Lower leg skin (tissue), 4 donors: Measurements from ENCODE around the gene ACSM6. TPM values are rescaled to one million over a fixed set of nuclear protein-coding genes. Genes with fewer than 3 reads are reported as not detected.

Experiments
- DNase-seq, 2 donors: peaks; one replicate each; pipeline ENCODE4 v3.0.0-alpha.2; 2019; ENCODE audit warnings: low spot score in 2 of 2
- H3K4me3 ChIP-seq: fragments of 200-600 bp; sonication (generic); 2 replicates; pipeline ENCODE4 v1.5.1; 2017; ENCODE audit warnings: mild to moderate bottlenecking, low read depth; ENCODE audit not compliant: poor library complexity, severe bottlenecking
- CTCF ChIP-seq, 3 donors: fragments of 450-650 bp; IDR thresholded peaks; one replicate each; pipeline ENCODE4 v1.5.1; 2016; ENCODE audit warnings: antibody characterized with exemption in 3 of 3, mild to moderate bottlenecking in 3 of 3, moderate library complexity in 2 of 3
- POLR2A ChIP-seq, 2 donors: fragments of 450-650 bp; IDR thresholded peaks; one replicate each; pipeline ENCODE4 v1.6.1; 2016 to 2017; ENCODE audit warnings: antibody characterized with exemption in 2 of 2, mild to moderate bottlenecking in 1 of 2, moderate library complexity in 1 of 2
- WGBS, 2 donors: methylation state at CpG; one replicate each; pipeline ENCODE4 v1.1.5; 2018; 5-methylcytosine and 5-hydroxymethylcytosine counted together
- intact Hi-C: fragments of 100-400 bp; cut with DNase I; formaldehyde crosslinking; loops from one replicate; pipeline ENCODE4 v1.15.0; 2023; ENCODE audit warnings: low total_unique reads
- total RNA-seq, 4 donors: library from RNA; depleted of rRNA; stranded (reverse); fragments of >200 nt; gene quantifications; one replicate each; pipeline ENCODE4 v1.1.0, GENCODE V29; 2016

Gene ACSM6
- total RNA-seq, 4 donors from 2014 or later = 0.95 to 7.7 (median 2.7) TPM

DNA sequence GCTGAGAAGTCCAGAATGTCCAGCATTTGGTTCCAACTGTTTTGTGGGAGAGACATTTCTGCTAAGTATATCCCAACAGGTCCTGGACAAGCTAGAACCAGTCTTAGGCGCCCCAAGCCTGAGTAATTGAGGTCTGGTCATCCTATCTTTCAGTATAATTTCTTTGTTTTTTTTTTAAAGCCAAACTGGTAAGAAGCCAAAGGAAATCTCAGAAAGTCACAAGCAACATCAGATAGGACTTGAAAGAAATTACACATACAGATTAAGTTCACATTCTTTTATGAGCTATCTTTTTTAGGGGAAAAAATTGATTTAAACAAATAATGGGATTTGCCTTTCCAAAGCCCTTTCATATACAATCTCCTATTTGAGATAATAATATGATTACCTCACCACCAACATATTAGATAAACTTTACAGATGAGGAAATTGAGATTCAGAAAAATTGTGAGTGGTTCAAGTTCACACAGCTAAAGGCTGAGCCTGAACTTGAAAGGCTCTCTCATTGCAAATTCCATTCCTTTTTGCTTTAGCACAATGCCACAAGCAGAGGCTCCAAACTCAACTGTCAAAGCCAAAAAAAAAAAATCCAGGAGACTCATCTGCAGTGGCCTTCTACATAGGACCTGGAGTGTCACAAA lies 81.8 kb downstream of the ACSM6 start:
- intact Hi-C loops = no loop called here
- 64 to 74% methylated on average over 1 of the region's 1 CpG for WGBS, 2 donors
- TF ChIP-seq CTCF (IDR thresholded peaks at IDR 0.05) = no peak
- no peak for TF ChIP-seq POLR2A (IDR thresholded peaks at IDR 0.05)
- H3K4me3 ChIP-seq = no peak overlapping the region
- DNase-seq = no peak

- 73% methylated on average over 8 of the region's 8 CpGs for WGBS, 2 donors
- TF ChIP-seq CTCF (IDR thresholded peaks at IDR 0.05) = no peak
- intact Hi-C loops = no loop called here
- DNase-seq = no peak
- no peak overlapping the region for H3K4me3 ChIP-seq
Measured at GRCh38 chr10:95276367-95277200, 82.5 kb downstream of the ACSM6 start.

- no peak for DNase-seq
- 48 to 67% methylated on average over 1 of the region's 1 CpG for WGBS, 2 donors
- TF ChIP-seq CTCF (IDR thresholded peaks at IDR 0.05) = no peak
- TF ChIP-seq POLR2A (IDR thresholded peaks at IDR 0.05) = no peak
- intact Hi-C loops = no loop called here
- H3K4me3 ChIP-seq = no peak overlapping the region
Measured at GRCh38 chr10:95277201-95277570, 83.1 kb downstream of the ACSM6 start.

GRCh38 chr10:95277614-95278013 lies 83.6 kb downstream of the ACSM6 start:
- H3K4me3 ChIP-seq = no peak overlapping the region
- WGBS, 2 donors = 55 to 62% methylated on average over 3 of the region's 3 CpGs
- intact Hi-C loops = no loop called here
- TF ChIP-seq POLR2A (IDR thresholded peaks at IDR 0.05) (no peak), CTCF (IDR thresholded peaks at IDR 0.05) (no peak)
- no peak for DNase-seq

Other genes with a start within 250 kb of the ACSM6 start
- gene CYP2C8, start 124.7 kb upstream of the ACSM6 start, total RNA-seq = not detected
- gene PDLIM1, start 96.8 kb downstream of the ACSM6 start, total RNA-seq = 10 to 100 TPM; 46.3 to 85.0 (median 61.4) TPM